Mucosa of descending colon (tissue), 3 donors: ENCODE measurements around the gene TSPO. TPM values are rescaled to one million over a fixed set of nuclear protein-coding genes. Genes with fewer than 3 reads are reported as not detected.

Source experiments
- ATAC-seq: fragments of 200-7000 bp; cut with Tn5 transposase; one replicate; pipeline ENCODE4 v1.9.1; 2020; ENCODE audit warnings: mild to moderate bottlenecking, moderate library complexity
- DNase-seq, 3 donors: peaks; one replicate each; pipeline ENCODE4 v3.0.0-alpha.2; 2020
- H3K36me3 ChIP-seq: fragments of 200-600 bp; one replicate; pipeline ENCODE4 v1.8.0; 2021; ENCODE audit warnings: low read depth, mild to moderate bottlenecking
- H3K4me1 ChIP-seq: fragments of 200-600 bp; one replicate; pipeline ENCODE4 v1.8.0; 2021; ENCODE audit warnings: low read depth, mild to moderate bottlenecking
- H3K4me3 ChIP-seq: fragments of 200-600 bp; one replicate; pipeline ENCODE4 v1.8.0; 2021; ENCODE audit warnings: mild to moderate bottlenecking
- H3K9me3 ChIP-seq: fragments of 200-600 bp; one replicate; pipeline ENCODE4 v1.8.0; 2021; ENCODE audit warnings: mild to moderate bottlenecking
- intact Hi-C, 2 donors: fragments of 100-400 bp; cut with DNase I in 1 of 2; cut with micrococcal nuclease in 1 of 2; formaldehyde crosslinking; loops; one replicate each; pipeline versions ENCODE4 v1.11.0 to v1.11.1; 2022; cut with DNase I, micrococcal nuclease
- total RNA-seq, 3 donors: library from RNA; stranded (reverse); fragmentation: NEBNext Ultra II Directional in 2 of 3; extraction: Animal tissue kit (Norgen Biotek cat#: 25700) in 2 of 3; gene quantifications; one replicate each; pipeline versions ENCODE4 v1.2.1 to v1.2.4, GENCODE V29; 2021 to 2023
- TF ChIP-seq, protein P1 (sequence below): fragments of 200-600 bp; IDR thresholded peaks from one replicate; pipeline ENCODE4 v1.8.0; 2022; ENCODE audit warnings: antibody characterized with exemption, mild to moderate bottlenecking
- donor health status: DM: no; HTN: no; CAD: no; lungs with moderate emphysema.
- donor health status: DM: no; HTN: no; CAD: no.
- donor health status: DM: no; HTN: yes; CAD: no.

TSPO gene
- total RNA-seq, 3 donors from 2014 or later = 134 to 281 (median 236) TPM

DNA sequence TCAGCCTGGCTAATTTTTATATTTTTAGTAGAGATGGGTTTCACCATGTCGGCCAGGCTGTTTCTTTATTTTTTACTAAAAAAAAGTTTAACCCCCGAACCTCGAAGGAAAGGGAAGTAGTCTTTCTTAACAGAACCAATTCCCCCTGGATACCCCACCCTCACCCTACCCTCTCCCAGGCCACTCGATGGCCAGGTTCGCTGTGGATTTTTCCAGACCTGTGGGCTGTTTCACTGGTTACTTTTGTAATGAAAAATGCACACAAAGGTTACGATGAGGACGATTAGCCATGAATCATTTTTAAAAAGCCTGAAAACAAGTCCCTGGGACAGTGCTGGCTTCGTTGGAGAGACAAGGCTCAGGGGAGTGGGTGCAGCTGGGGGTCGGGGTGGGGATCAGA, 2.5 kb downstream of the TSPO start:
- Histone ChIP-seq H3K9me3 (no peaks in the 10 kb centered on the region), H3K36me3 (no peaks in the 10 kb centered on the region), H3K4me1 (peaks cover 44% of the 10 kb centered on the region), H3K4me3 (no peak overlapping the region)
- ATAC-seq (no peak), DNase-seq (no peak)
- intact Hi-C loops = no loop called here
- TF ChIP-seq, protein P1, sequence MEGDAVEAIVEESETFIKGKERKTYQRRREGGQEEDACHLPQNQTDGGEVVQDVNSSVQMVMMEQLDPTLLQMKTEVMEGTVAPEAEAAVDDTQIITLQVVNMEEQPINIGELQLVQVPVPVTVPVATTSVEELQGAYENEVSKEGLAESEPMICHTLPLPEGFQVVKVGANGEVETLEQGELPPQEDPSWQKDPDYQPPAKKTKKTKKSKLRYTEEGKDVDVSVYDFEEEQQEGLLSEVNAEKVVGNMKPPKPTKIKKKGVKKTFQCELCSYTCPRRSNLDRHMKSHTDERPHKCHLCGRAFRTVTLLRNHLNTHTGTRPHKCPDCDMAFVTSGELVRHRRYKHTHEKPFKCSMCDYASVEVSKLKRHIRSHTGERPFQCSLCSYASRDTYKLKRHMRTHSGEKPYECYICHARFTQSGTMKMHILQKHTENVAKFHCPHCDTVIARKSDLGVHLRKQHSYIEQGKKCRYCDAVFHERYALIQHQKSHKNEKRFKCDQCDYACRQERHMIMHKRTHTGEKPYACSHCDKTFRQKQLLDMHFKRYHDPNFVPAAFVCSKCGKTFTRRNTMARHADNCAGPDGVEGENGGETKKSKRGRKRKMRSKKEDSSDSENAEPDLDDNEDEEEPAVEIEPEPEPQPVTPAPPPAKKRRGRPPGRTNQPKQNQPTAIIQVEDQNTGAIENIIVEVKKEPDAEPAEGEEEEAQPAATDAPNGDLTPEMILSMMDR = no peak

DNA sequence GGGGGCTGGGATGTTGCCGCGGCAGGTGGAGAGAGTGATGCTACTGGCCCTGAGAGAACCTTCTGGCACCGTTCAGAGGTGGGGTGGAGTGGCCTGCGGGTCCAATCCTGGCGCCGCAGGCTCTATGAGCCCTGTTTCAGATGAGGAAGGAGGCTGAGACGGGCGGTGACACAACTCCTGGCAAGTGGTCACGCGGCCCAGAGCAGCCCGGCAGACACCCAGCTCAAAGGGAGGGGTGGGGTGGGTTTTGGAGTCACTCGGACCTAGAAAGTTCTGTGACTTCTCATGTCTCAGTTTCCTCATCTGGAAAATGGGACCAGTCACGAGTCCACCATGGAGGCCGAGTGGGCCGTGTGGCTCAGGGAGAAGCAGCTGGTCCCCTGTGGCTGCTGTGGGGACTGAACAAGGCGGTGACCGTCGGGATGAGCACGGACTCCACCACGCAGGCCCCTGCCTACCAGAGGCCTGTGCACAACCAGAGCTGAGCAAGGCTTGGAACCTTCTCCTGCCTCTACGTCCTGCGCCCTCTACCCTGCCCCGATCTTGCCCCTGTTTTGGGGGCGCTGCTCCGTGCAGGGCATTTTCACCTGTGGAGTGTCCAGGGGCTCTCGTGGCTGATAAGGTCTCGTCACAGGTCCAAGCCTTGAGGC, 3.7 kb downstream of the TSPO start:
- H3K4me1 ChIP-seq = peaks cover 53% of the 10 kb centered on the region
- H3K9me3 ChIP-seq = no peaks in the 10 kb centered on the region
- intact Hi-C loops = no loop called here
- ATAC-seq (no peak), DNase-seq (peak in 2 of 3 donors; percentile 46 to 73)
- H3K36me3 ChIP-seq = no peaks in the 10 kb centered on the region
- no peak overlapping the region for H3K4me3 ChIP-seq
- TF ChIP-seq, protein P1 = no peak

DNA sequence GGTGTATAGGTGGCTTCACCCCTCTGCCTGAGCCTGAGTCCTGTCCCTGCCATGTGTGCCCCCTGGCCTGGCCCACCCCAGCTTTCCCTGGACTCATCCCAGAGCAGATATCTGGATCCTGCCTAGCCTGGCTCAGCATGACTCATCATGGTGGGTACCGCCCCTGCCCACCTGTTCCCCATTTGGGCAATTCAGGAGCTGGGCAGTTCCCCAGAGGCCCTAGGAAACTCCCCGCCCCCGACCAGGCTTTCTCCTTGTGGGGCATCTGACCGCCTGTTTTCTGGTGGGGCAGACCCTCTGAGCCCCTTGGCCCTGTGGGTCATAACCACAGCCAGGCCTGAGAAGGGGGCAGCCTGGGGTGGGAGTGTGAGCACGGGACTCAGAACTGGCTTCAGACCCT, 4.4 kb downstream of the TSPO start:
- Histone ChIP-seq H3K4me1 (peaks cover 52% of the 10 kb centered on the region), H3K9me3 (no peaks in the 10 kb centered on the region), H3K4me3 (no peak overlapping the region), H3K36me3 (no peaks in the 10 kb centered on the region)
- intact Hi-C loops = no loop called here
- TF ChIP-seq, protein P1 = no peak
- DNase-seq = peak in 1 of 3 donors; percentile 64
- no peak for ATAC-seq

DNA sequence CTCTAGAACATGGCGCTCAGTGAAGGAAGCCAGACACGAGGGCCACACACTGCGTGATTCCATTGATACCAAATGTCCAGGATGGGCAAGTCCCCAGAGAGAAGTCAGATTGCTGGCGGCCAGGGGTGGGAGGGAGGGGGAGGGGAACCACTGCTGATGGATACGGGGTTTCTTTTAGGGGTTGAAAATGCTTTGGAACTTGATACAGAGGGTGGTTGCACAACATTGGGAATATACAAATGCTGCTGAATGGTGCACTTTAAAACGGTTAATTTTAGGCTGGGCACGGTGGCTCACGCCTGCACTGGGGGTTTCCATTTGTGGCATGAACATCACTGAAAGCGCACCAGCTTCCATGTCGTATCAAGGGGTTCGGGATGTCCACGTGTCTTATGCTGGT, 5.1 kb downstream of the TSPO start:
- H3K4me3 ChIP-seq = no peak overlapping the region
- H3K36me3 ChIP-seq = no peaks in the 10 kb centered on the region
- DNase-seq (no peak), ATAC-seq (no peak)
- intact Hi-C loops = no loop called here
- TF ChIP-seq, protein P1 = no peak
- H3K9me3 ChIP-seq = no peaks in the 10 kb centered on the region
- H3K4me1 ChIP-seq = peaks cover 49% of the 10 kb centered on the region

DNA sequence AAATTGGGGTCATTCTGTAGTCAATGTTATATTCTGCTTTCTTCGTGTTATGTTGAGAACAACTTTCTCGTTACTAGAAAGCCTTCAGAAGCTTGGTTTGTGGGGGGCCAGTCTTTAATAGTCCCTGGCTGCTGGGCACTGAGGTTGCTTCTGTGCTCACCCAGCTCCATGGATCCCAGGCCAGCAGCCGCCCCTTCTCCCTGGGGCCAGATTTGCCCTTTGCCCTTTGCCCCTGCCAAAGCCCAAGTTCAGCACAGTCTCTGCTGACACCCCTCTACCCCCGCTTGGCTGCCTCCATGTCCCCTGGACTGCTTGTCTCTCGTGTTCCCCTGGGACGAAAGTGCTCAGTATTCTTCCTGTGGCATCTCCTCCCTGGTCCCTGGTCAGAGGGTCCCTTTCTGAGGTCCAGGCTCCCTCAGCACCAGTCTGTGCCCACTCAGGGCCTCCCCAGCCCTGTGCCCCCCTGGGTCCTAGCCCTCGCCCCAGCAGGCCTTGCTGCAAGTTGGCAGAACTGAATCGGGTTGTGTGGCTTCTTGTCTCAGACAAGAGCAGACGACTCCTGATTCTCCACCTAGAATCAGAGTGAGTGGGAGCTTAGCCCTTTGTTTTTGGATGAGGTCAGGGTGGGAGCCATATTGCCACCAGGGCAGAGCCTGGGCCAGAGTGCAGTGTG, 6.7 kb downstream of the TSPO start:
- DNase-seq = no peak

More for the DNA sequence above, 6.7 kb downstream of the TSPO start:
- Histone ChIP-seq H3K9me3 (no peaks in the 10 kb centered on the region), H3K4me3 (no peak overlapping the region), H3K36me3 (no peaks in the 10 kb centered on the region), H3K4me1 (peaks cover 50% of the 10 kb centered on the region)
- TF ChIP-seq, protein P1 = no peak
- intact Hi-C loops = no loop called here
- no peak for ATAC-seq
